Aorta (tissue), 5 donors: ENCODE measurements around the gene TAF11L7. TPM values are rescaled to one million over a fixed set of nuclear protein-coding genes. Genes with fewer than 3 reads are reported as not detected.
"Not testable (repeated sequence)": the region's sequence is repeated elsewhere in the genome, so short reads cannot be mapped to it uniquely, and the experiment has no call there.

Source experiments
- ATAC-seq: fragments of 200-7000 bp; cut with Tn5 transposase; one replicate; pipeline ENCODE4 v1.9.1; 2022; ENCODE audit warnings: moderate library complexity; ENCODE audit not compliant: low FRiP score
- DNase-seq, 2 donors: peaks; one replicate each; pipeline ENCODE4 v3.0.0-alpha.2; 2020
- H3K27ac ChIP-seq, 2 donors: one replicate each; pipeline ENCODE4 v1.5.1; 2013; ENCODE audit warnings: low read length in 2 of 2, mild to moderate bottlenecking in 2 of 2, moderate library complexity in 2 of 2, control low read depth in 1 of 2, inconsistent platforms in 1 of 2, low read depth in 1 of 2
- H3K27me3 ChIP-seq, 2 donors: one replicate each; pipeline ENCODE4 v1.6.1; 2013; ENCODE audit warnings: control low read depth in 1 of 2, low read length in 1 of 2, mild to moderate bottlenecking in 1 of 2, moderate library complexity in 1 of 2; ENCODE audit not compliant: insufficient read depth in 2 of 2, control insufficient read depth in 1 of 2
- H3K36me3 ChIP-seq, 2 donors: one replicate each; pipeline ENCODE4 v1.6.1; 2013; ENCODE audit warnings: control low read depth in 1 of 2, low read length in 1 of 2, mild to moderate bottlenecking in 1 of 2; ENCODE audit not compliant: insufficient read depth in 2 of 2, control insufficient read depth in 1 of 2
- H3K4me1 ChIP-seq, 2 donors: one replicate each; pipeline ENCODE4 v1.6.1; 2013; ENCODE audit warnings: low read length in 2 of 2, control low read depth in 1 of 2, mild to moderate bottlenecking in 1 of 2, moderate library complexity in 1 of 2; ENCODE audit not compliant: insufficient read depth in 2 of 2, control insufficient read depth in 1 of 2
- H3K4me3 ChIP-seq, 2 donors: one replicate each; pipeline ENCODE4 v1.5.1; 2013; ENCODE audit warnings: low read length in 2 of 2, control low read depth in 1 of 2, mild to moderate bottlenecking in 1 of 2
- H3K9me3 ChIP-seq: one replicate; pipeline ENCODE4 v1.6.1; 2013; ENCODE audit warnings: mild to moderate bottlenecking, low read length; ENCODE audit not compliant: control insufficient read depth
- WGBS, 2 donors: extraction: QIAGEN DNeasy Blood & Tissue Kit; methylation state at CpG; one replicate each; pipeline ENCODE4 v1.1.7; 2013; 5-methylcytosine and 5-hydroxymethylcytosine counted together
- intact Hi-C, 2 donors: fragments of 100-400 bp; cut with DNase I; formaldehyde crosslinking; loops; one replicate each; pipeline versions ENCODE4 v1.14.2 to v1.15.0; 2022
- long read RNA-seq, 2 donors: library from polyadenylated mRNA; unstranded; transcript quantifications; one replicate each; pipeline ENCODE4 v2.0.0, GENCODE V29; 2020 to 2021
- polyA plus RNA-seq, 2 donors: library from polyadenylated mRNA; stranded (reverse); fragments of 200-250 nt; gene quantifications; one replicate each; pipeline ENCODE4 v1.2.3, GENCODE V29; 2013
- total RNA-seq, 2 donors: library from RNA; stranded (reverse); fragmentation: NEBNext Ultra II Directional; extraction: Animal tissue kit (Norgen Biotek cat#: 25700); gene quantifications; one replicate each; pipeline ENCODE4 v1.2.1, GENCODE V29; 2021
- donor health status: healthy with polysubstance abuse.
- donor health status: Bipolar disorder and iron deficiency.
- donor health status: DM: no; HTN: no; CAD: no.
- donor health status: DM: no; HTN: no; CAD: no.
- donor health status: DM: yes; HTN: yes; CAD: no.

The TAF11L7 gene
- not detected for total RNA-seq
- not detected for polyA plus RNA-seq
- long read RNA-seq, donor 1, result 0 reads
- long read RNA-seq, donor 2, result 0 reads

DNA sequence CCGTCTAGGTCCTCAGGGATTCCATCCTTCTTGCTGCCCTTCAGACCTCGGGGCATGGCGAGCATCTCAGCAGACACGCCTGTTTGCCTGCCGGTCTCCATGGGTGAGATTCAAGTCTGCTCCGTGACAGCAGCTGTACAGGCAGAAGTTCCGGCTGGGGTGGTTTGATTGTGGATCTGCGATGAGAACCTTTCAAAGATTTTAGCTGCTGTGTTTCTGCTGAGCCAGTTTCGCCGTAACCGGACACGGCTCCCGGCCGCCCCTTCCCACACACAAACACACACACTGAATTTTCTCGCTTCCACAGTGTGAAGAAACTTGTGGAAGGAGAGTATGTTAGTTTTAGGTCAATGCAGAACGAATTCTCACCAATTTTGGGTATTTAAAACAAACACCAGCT is at the start of gene TAF11L7:
TSS of gene TAF11L7 (minus strand) at position 101 of the 400 bp plus-strand sequence.
- H3K27me3 ChIP-seq, DNase-seq, H3K4me3 ChIP-seq, ATAC-seq, H3K27ac ChIP-seq, intact Hi-C loops, H3K36me3 ChIP-seq, H3K4me1 ChIP-seq, H3K9me3 ChIP-seq: not testable (repeated sequence)
- WGBS, 2 donors, result no CpG with 5 or more reads among the region's 16 CpGs

GRCh38 chr5:17634160-17634559 is 48.6 kb upstream of the TAF11L7 start, which contains the start of gene TAF11L14:
TAF11L14 (plus strand) TSS chr5:17634460.
- no peak within 1 kb of the TSS for H3K4me3 ChIP-seq
- DNase-seq (no peak), ATAC-seq (no peak)
- H3K36me3 ChIP-seq, result no peaks in the 10 kb centered on the region
- H3K27ac ChIP-seq, result no peak within 1 kb of the TSS
- no peaks in the 10 kb centered on the region for H3K4me1 ChIP-seq
- intact Hi-C loops, result no loop called here
- no peaks in the 10 kb centered on the region for H3K9me3 ChIP-seq
- 89 to 93% methylated on average over 5 of the region's 5 CpGs for WGBS, 2 donors
- no peaks in the 10 kb centered on the region for H3K27me3 ChIP-seq

DNA sequence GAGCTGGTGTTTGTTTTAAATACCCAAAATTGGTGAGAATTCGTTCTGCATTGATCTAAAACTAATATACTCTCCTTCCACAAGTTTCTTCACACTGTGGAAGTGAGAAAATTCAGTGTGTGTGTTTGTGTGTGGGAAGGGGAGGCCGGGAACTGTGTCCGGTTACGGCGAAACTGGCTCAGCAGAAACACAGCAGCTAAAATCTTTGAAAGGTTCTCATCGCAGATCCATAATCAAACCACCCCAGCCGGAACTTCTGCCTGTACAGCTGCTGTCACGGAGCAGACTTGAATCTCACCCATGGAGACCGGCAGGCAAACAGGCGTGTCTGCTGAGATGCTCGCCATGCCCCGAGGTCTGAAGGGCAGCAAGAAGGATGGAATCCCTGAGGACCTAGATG is 46.2 kb upstream of the TAF11L7 start, which contains the start of gene TAF11L13:
TSS of gene TAF11L13 (plus strand) at position 301 of the 400 bp plus-strand sequence.
- H3K9me3 ChIP-seq, DNase-seq, H3K4me1 ChIP-seq, H3K27me3 ChIP-seq, ATAC-seq, H3K27ac ChIP-seq, H3K36me3 ChIP-seq, intact Hi-C loops, H3K4me3 ChIP-seq: not testable (repeated sequence)
- WGBS, 2 donors, result 88% methylated on average over 7 to 9 of the region's 12 CpGs

DNA sequence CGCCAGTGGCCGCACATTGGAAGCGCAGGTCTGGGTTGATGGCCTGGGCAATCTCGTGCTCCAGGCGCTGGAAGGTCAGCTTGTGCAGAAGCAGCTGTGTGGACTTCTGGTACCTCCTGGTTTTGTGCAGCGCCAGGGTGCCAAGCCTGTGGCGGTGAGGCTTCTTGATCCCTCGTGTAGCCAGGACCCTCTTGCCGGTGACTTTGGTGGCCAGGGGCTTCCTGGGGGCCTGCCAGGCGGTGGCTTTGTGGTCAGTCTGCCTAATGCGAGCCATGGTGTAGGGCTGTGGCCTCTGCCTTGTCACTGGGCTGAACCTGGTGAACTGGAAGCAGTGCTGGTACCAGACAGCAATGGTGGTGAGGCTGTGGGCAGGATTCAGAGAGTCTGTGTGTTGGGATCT is 40.1 kb upstream of the TAF11L7 start:
- Histone ChIP-seq H3K9me3 (no peaks in the 10 kb centered on the region), H3K4me1 (no peaks in the 10 kb centered on the region), H3K27me3 (no peaks in the 10 kb centered on the region), H3K27ac (no peak overlapping the region), H3K4me3 (no peak overlapping the region), H3K36me3 (no peaks in the 10 kb centered on the region)
- intact Hi-C loops, result no loop called here
- 84 to 93% methylated on average over 11 of the region's 11 CpGs for WGBS, 2 donors
- no peak for ATAC-seq
- DNase-seq, result no peak

DNA sequence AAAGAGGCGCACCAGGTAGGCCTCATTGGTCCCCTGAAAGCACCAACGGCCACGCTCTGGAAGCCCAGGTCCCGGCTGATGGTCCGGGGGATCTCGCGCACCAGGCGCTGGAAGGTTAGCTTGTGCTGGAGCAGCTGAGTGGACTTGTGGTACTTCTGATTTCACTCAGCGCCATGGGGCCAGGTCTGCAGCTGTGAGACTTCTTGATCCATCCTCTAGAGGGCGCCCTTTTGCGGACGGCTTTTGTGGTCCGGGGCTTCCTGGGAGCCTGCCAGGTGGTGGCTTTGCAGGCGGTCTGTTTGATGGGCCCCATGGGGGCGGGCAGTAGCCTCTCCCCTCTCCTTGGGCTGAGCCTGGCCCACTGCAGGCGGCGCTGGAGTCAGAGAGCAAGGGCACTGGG is 35.1 kb upstream of the TAF11L7 start:
- ATAC-seq (no peak), DNase-seq (no peak)
- no peaks in the 10 kb centered on the region for H3K27me3 ChIP-seq
- no peaks in the 10 kb centered on the region for H3K9me3 ChIP-seq
- H3K4me3 ChIP-seq, result no peak overlapping the region
- H3K4me1 ChIP-seq, result no peaks in the 10 kb centered on the region
- no peak overlapping the region for H3K27ac ChIP-seq
- intact Hi-C loops, result no loop called here
- H3K36me3 ChIP-seq, result no peaks in the 10 kb centered on the region
- WGBS, 2 donors, result 87 to 88% methylated on average over 16 to 17 of the region's 17 CpGs

GRCh38 chr5:17619354-17619753 is 33.8 kb upstream of the TAF11L7 start:
- Histone ChIP-seq H3K27ac (no peak overlapping the region), H3K36me3 (no peaks in the 10 kb centered on the region), H3K4me3 (no peak overlapping the region), H3K9me3 (no peaks in the 10 kb centered on the region), H3K27me3 (no peaks in the 10 kb centered on the region), H3K4me1 (no peaks in the 10 kb centered on the region)
- intact Hi-C loops, result no loop called here
- no peak for ATAC-seq
- DNase-seq, result no peak
- WGBS, 2 donors, result 47 to 56% methylated on average over 3 of the region's 3 CpGs

DNA sequence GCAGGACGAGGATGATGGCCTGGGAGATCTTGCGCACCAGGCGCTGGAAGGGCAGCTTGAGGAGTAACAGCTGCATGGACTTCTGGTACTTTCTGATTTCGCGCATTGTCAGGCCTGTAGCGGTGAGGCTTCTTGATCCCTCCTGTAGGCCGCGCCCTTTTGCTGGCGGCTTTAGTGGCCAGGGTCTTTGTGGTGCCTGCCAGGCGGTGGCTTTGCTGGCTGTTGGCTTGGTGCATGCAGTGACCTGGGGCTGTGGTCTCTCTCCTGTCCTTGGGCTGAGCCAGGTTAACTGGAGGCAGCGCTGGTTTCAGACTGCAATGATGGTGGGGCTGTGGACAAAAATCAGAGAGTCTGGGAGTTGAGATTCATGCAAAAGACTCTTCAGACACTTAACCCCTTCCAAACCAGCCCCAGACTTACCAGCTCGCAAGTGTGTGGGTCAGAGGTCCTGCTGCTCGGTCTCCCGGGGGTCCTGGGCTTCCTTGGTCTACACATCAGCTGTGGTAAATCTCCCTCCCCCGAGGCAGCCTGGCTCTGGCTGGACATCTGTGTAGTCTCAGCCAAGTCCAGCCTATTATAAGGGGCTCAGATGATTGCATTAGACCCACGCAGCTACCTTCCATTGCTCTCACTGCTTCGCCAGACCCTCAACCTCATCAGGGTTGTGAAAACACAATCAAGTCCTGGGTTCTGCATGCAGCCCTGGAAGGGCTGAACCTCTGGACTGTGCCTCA is 29.5 kb upstream of the TAF11L7 start:
- intact Hi-C loops, result no loop called here
- 89 to 92% methylated on average over 17 of the region's 17 CpGs for WGBS, 2 donors
- peak; percentile 33 for ATAC-seq

GRCh38 chr5:17610092-17610491 is 24.5 kb upstream of the TAF11L7 start, which contains the start of gene TAF11L12:
TAF11L12 (plus strand) TSS chr5:17610392.
- H3K4me1 ChIP-seq, H3K4me3 ChIP-seq, H3K9me3 ChIP-seq, H3K27me3 ChIP-seq, H3K36me3 ChIP-seq, DNase-seq, H3K27ac ChIP-seq, intact Hi-C loops, ATAC-seq: not testable (repeated sequence)
- whole genome bisulfite sequencing, 2 donors, result 77 to 79% methylated on average over 2 of the region's 2 CpGs

More for the DNA sequence above, 29.5 kb upstream of the TAF11L7 start:
- H3K27ac ChIP-seq, result no peak overlapping the region
- no peak overlapping the region for H3K4me3 ChIP-seq
- H3K9me3 ChIP-seq, result no peaks in the 10 kb centered on the region
- H3K4me1 ChIP-seq, result no peaks in the 10 kb centered on the region
- DNase-seq, result no peak
- no peaks in the 10 kb centered on the region for H3K36me3 ChIP-seq
- no peaks in the 10 kb centered on the region for H3K27me3 ChIP-seq

DNA sequence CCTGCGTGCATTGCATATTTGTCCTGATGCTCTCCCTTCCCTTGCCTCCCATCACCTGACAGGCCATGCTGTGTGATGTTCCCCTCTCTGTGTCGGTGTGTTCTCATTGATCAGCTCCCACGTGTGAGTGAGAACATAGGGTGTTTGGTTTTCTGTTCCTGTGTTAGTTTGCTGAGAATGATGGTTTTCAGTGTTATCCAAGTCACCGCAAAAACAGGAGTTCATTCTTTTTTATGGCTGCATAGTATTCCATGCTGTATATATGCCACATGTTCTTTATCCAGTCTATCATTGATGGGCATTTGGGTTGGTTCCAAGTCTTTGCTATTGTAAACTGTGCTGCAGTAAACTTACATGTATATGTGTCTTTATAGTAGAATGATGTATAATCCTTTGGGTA is 21.9 kb upstream of the TAF11L7 start:
- H3K27ac ChIP-seq, DNase-seq, H3K27me3 ChIP-seq, H3K4me1 ChIP-seq, intact Hi-C loops, H3K4me3 ChIP-seq, ATAC-seq, H3K9me3 ChIP-seq, H3K36me3 ChIP-seq: not testable (repeated sequence)
- WGBS, 2 donors, result 84 to 94% methylated on average over 4 of the region's 4 CpGs
